Muscle of arm (tissue), 12 donors: Measurements from ENCODE around the gene ALLC. TPM values are rescaled to one million over a fixed set of nuclear protein-coding genes. Genes with fewer than 3 reads are reported as not detected.
"Not testable (repeated sequence)": the region's sequence is repeated elsewhere in the genome, so short reads cannot be mapped to it uniquely, and the experiment has no call there.

Experiments
- DNase-seq: peaks from one replicate; pipeline ENCODE4 v3.0.0-alpha.2; 2013
- polyA plus RNA-seq, 12 donors: library from polyadenylated mRNA; unstranded; fragments of 120-200 nt; gene quantifications; one replicate each; pipeline ENCODE4 v1.2.1, GENCODE V29; 2013; ENCODE audit not compliant: insufficient read length in 12 of 12

ALLC gene
- polyA plus RNA-seq, 12 donors = 0.25 TPM; not detected in 11

- no peak for DNase-seq
Observed at GRCh38 chr2:3654531-3655225, 3.3 kb upstream of the ALLC start.

- no peak for DNase-seq
Observed at GRCh38 chr2:3655871-3656761, 1.9 kb upstream of the ALLC start.

- no peak for DNase-seq
Observed at GRCh38 chr2:3656762-3657721, 958 bp upstream of the ALLC start.

GRCh38 chr2:3659447-3660432, 1.7 kb downstream of the ALLC start:
- DNase-seq = peak; percentile 40

GRCh38 chr2:3660640-3661039, 2.6 kb downstream of the ALLC start:
- not testable (repeated sequence) for DNase-seq

GRCh38 chr2:3661149-3661660, 3.2 kb downstream of the ALLC start:
- no peak for DNase-seq

- DNase-seq = no peak
Observed at GRCh38 chr2:3662239-3662638, 4.2 kb downstream of the ALLC start.

- no peak for DNase-seq
Observed at GRCh38 chr2:3664118-3664517, 6.1 kb downstream of the ALLC start.

- no peak for DNase-seq
Observed at GRCh38 chr2:3664925-3665324, 6.9 kb downstream of the ALLC start.

- no peak for DNase-seq
Observed at GRCh38 chr2:3665886-3666612, 8.0 kb downstream of the ALLC start.

- no peak for DNase-seq
Observed at GRCh38 chr2:3666613-3666975, 8.6 kb downstream of the ALLC start.

- DNase-seq = no peak
Observed at GRCh38 chr2:3667151-3667631, 9.2 kb downstream of the ALLC start.

GRCh38 chr2:3669656-3670055, 11.7 kb downstream of the ALLC start:
- DNase-seq = no peak

GRCh38 chr2:3670376-3670775, 12.4 kb downstream of the ALLC start:
- no peak for DNase-seq

GRCh38 chr2:3670941-3671340, 12.9 kb downstream of the ALLC start:
- DNase-seq = no peak

GRCh38 chr2:3672861-3673678, 15.1 kb downstream of the ALLC start:
- no peak for DNase-seq

GRCh38 chr2:3674066-3674845, 16.3 kb downstream of the ALLC start:
- no peak for DNase-seq

GRCh38 chr2:3675687-3676086, 17.7 kb downstream of the ALLC start:
- DNase-seq = no peak
